ENCODE measurements around the gene LRR1. TPM values are rescaled to one million over a fixed set of nuclear protein-coding genes. Genes with fewer than 3 reads are reported as not detected.

The LRR1 gene, protein sequence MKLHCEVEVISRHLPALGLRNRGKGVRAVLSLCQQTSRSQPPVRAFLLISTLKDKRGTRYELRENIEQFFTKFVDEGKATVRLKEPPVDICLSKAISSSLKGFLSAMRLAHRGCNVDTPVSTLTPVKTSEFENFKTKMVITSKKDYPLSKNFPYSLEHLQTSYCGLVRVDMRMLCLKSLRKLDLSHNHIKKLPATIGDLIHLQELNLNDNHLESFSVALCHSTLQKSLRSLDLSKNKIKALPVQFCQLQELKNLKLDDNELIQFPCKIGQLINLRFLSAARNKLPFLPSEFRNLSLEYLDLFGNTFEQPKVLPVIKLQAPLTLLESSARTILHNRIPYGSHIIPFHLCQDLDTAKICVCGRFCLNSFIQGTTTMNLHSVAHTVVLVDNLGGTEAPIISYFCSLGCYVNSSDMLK
- 8.4 and 11.3 TPM in 2 replicates for total RNA-seq

GRCh38 chr14:49598485-49599300 lies at the start of gene LRR1:
LRR1 (plus strand) TSS chr14:49598940; CDS start chr14:49599021, 81 bp downstream.

GRCh38 chr14:49585803-49586672 lies 12.7 kb upstream of the LRR1 start, which contains the start of gene RPS29:
RPS29 (minus strand) TSS chr14:49586380; CDS start chr14:49586346, 34 bp downstream.

GRCh38 chr14:49620182-49621113 lies 21.7 kb downstream of the LRR1 start, which contains the start of the genes MGAT2 and RPL36AL:
MGAT2 (plus strand) TSS chr14:49620799; CDS start chr14:49621269, 470 bp downstream.
RPL36AL (minus strand) TSS chr14:49620626; CDS start chr14:49619104, 1,522 bp downstream.

GRCh38 chr14:49634547-49635334 lies 36.0 kb downstream of the LRR1 start, which contains the start of gene DNAAF2:
DNAAF2 (minus strand) TSS chr14:49635244; CDS start chr14:49635149, 95 bp downstream.

Other genes starting within 250 kb of the LRR1 start
- gene RPS29, start 12.6 kb upstream of the LRR1 start, total RNA-seq = 1,629 and 2,428 TPM in 2 replicates
- gene RPL36AL, start 21.7 kb downstream of the LRR1 start, total RNA-seq = 356 and 521 TPM in 2 replicates
- 38.1 and 63.4 TPM in 2 replicates for gene MGAT2, start 21.9 kb downstream of the LRR1 start, total RNA-seq
- gene DNAAF2, start 36.3 kb downstream of the LRR1 start, total RNA-seq = 5.5 and 6.5 TPM in 2 replicates
- gene POLE2, start 89.3 kb downstream of the LRR1 start, total RNA-seq = 1.3 and 2.8 TPM in 2 replicates
- 6.5 and 9.0 TPM in 2 replicates for gene KLHDC1, start 94.2 kb downstream of the LRR1 start, total RNA-seq
- 115 and 118 TPM in 2 replicates for gene KLHDC2, start 169.2 kb downstream of the LRR1 start, total RNA-seq

Data from bronchial smooth muscle cell (primary cell).